ENCODE measurements around the gene CCDC88B.

DNA sequence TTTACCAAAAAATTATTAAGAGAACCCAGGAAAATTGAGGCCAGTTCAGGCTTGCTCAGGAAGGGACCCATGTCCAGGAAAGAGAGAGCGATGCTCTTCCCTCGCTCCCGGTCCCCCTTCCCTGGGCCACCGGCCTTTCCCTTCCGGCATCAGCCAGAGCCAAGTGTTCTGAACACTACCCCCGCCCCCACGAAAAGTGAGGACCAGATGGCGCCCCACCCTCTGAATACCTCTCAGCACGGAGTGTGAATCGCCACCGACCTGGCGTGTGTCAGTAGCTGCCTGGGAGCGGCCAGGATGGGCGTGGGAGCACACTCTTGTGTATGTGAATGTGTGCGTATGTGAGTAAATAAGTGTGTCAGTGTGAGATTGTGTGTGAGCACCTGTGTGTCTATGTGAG, 39.2 kb downstream of the CCDC88B start:
- TF ChIP-seq GTF2F1 (IDR thresholded peaks at IDR 0.05; ENCODE audit: borderline replicate concordance, low read depth, low read length), result no peak
- no peak for TF ChIP-seq CREB1 (IDR thresholded peaks at IDR 0.05)
- TF ChIP-seq POLR2A (IDR thresholded peaks at IDR 0.05; ENCODE audit: control extremely low read depth in 1 of 2, low read depth in 2 of 2, low read length in 2 of 2), result no peak
- no peak for TF ChIP-seq RAD21 (IDR thresholded peaks at IDR 0.05 in 1 of 2, conservative IDR thresholded peaks at IDR 0.05 in 1 of 2; ENCODE audit: low read depth in 2 of 2, low read length in 2 of 2)
- no peak for TF ChIP-seq TEAD4 (IDR thresholded peaks at IDR 0.05; ENCODE audit: low read depth, low read length)
- TF ChIP-seq, protein P1, sequence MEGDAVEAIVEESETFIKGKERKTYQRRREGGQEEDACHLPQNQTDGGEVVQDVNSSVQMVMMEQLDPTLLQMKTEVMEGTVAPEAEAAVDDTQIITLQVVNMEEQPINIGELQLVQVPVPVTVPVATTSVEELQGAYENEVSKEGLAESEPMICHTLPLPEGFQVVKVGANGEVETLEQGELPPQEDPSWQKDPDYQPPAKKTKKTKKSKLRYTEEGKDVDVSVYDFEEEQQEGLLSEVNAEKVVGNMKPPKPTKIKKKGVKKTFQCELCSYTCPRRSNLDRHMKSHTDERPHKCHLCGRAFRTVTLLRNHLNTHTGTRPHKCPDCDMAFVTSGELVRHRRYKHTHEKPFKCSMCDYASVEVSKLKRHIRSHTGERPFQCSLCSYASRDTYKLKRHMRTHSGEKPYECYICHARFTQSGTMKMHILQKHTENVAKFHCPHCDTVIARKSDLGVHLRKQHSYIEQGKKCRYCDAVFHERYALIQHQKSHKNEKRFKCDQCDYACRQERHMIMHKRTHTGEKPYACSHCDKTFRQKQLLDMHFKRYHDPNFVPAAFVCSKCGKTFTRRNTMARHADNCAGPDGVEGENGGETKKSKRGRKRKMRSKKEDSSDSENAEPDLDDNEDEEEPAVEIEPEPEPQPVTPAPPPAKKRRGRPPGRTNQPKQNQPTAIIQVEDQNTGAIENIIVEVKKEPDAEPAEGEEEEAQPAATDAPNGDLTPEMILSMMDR (IDR thresholded peaks at IDR 0.05; ENCODE audit: control extremely low read depth in 1 of 3, insufficient read depth in 1 of 3, low read depth in 1 of 3, low read length in 3 of 3), result no peak
- no peak for TF ChIP-seq MAFK (IDR thresholded peaks at IDR 0.05; ENCODE audit: low read depth, low read length)

All from H1 (cell line).